ENCODE measurements around the gene FBXW2. TPM values are rescaled to one million over a fixed set of nuclear protein-coding genes. Genes with fewer than 3 reads are reported as not detected.

Gene FBXW2
- total RNA-seq, 2 donors from 2014 or later: 63.2 to 77.1 TPM

- Mint-ChIP-seq H3K4me3 (no peak overlapping the region), H3K9me3 (no peaks in the 10 kb centered on the region), H3K4me1 (peaks cover 30% of the 10 kb centered on the region), H3K27me3 (ENCODE audit: insufficient read depth) (no peaks in the 10 kb centered on the region), H3K36me3 (ENCODE audit: low read depth) (peaks cover 73% of the 10 kb centered on the region), H3K27ac (no peak overlapping the region)
- TF ChIP-seq CTCF (conservative IDR thresholded peaks at IDR 0.05): no peak
- H3K27ac ChIP-seq (ENCODE audit: low read depth, low read length): no peak overlapping the region
- peaks cover 8% of the 10 kb centered on the region for H3K4me1 ChIP-seq (ENCODE audit: control insufficient read depth, insufficient read depth, low read length)
- DNase-seq: peak; percentile 65
- WGBS, 2 experiments (ENCODE audit: insufficient coverage in 1 of 2, insufficient read length in 1 of 2): 92 to 93% methylated on average over 2 to 4 of the region's 4 CpGs
- no peak overlapping the region for H3K9ac ChIP-seq (ENCODE audit: extremely low read depth, low read length, poor library complexity, severe bottlenecking)
- no peaks in the 10 kb centered on the region for H3K9me3 ChIP-seq (ENCODE audit: control insufficient read depth, low read length)
- H3K4me3 ChIP-seq (ENCODE audit: low read length): no peak overlapping the region
- no peaks in the 10 kb centered on the region for H3K27me3 ChIP-seq (ENCODE audit: control insufficient read depth, insufficient read depth, low read length, poor library complexity, severe bottlenecking)
- H3K36me3 ChIP-seq (ENCODE audit: control insufficient read depth, insufficient read depth, low read length): peaks cover 59% of the 10 kb centered on the region
Measured at GRCh38 chr9:120768247-120768646, 25.0 kb downstream of the FBXW2 start.

GRCh38 chr9:120767451-120767850, 25.8 kb downstream of the FBXW2 start:
- Mint-ChIP-seq H3K4me3 (no peak overlapping the region), H3K27me3 (ENCODE audit: insufficient read depth) (no peaks in the 10 kb centered on the region), H3K4me1 (peaks cover 29% of the 10 kb centered on the region), H3K36me3 (ENCODE audit: low read depth) (peaks cover 77% of the 10 kb centered on the region), H3K27ac (no peak overlapping the region), H3K9me3 (no peaks in the 10 kb centered on the region)
- Histone ChIP-seq H3K9ac (ENCODE audit: extremely low read depth, low read length, poor library complexity, severe bottlenecking) (no peak overlapping the region), H3K27me3 (ENCODE audit: control insufficient read depth, insufficient read depth, low read length, poor library complexity, severe bottlenecking) (no peaks in the 10 kb centered on the region), H3K36me3 (ENCODE audit: control insufficient read depth, insufficient read depth, low read length) (peaks cover 67% of the 10 kb centered on the region), H3K4me3 (ENCODE audit: low read length) (no peak overlapping the region), H3K4me1 (ENCODE audit: control insufficient read depth, insufficient read depth, low read length) (peaks cover 8% of the 10 kb centered on the region), H3K9me3 (ENCODE audit: control insufficient read depth, low read length) (no peaks in the 10 kb centered on the region), H3K27ac (ENCODE audit: low read depth, low read length) (no peak overlapping the region)
- no peak for DNase-seq
- no peak for TF ChIP-seq CTCF (conservative IDR thresholded peaks at IDR 0.05)
- WGBS, 2 experiments (ENCODE audit: insufficient coverage in 1 of 2, insufficient read length in 1 of 2): 92 to 96% methylated on average over 3 of the region's 3 CpGs

GRCh38 chr9:120765910-120766425, 27.2 kb downstream of the FBXW2 start:
- WGBS, 2 experiments (ENCODE audit: insufficient coverage in 1 of 2, insufficient read length in 1 of 2): 89 to 100% methylated on average over 1 of the region's 1 CpG
- H3K9ac ChIP-seq (ENCODE audit: extremely low read depth, low read length, poor library complexity, severe bottlenecking): no peak overlapping the region
- DNase-seq: no peak
- H3K9me3 ChIP-seq (ENCODE audit: control insufficient read depth, low read length): no peaks in the 10 kb centered on the region
- H3K27ac ChIP-seq (ENCODE audit: low read depth, low read length): no peak overlapping the region
- peaks cover 8% of the 10 kb centered on the region for H3K4me1 ChIP-seq (ENCODE audit: control insufficient read depth, insufficient read depth, low read length)
- Mint-ChIP-seq H3K9me3 (no peaks in the 10 kb centered on the region), H3K27me3 (ENCODE audit: insufficient read depth) (no peaks in the 10 kb centered on the region), H3K4me3 (no peak overlapping the region), H3K4me1 (peaks cover 29% of the 10 kb centered on the region), H3K27ac (peak overlapping the region; percentile 7), H3K36me3 (ENCODE audit: low read depth) (peaks cover 77% of the 10 kb centered on the region)
- TF ChIP-seq CTCF (conservative IDR thresholded peaks at IDR 0.05): no peak
- H3K27me3 ChIP-seq (ENCODE audit: control insufficient read depth, insufficient read depth, low read length, poor library complexity, severe bottlenecking): no peaks in the 10 kb centered on the region
- H3K4me3 ChIP-seq (ENCODE audit: low read length): no peak overlapping the region
- H3K36me3 ChIP-seq (ENCODE audit: control insufficient read depth, insufficient read depth, low read length): peaks cover 68% of the 10 kb centered on the region

All from endodermal cell (in vitro differentiated cells).